A172 (cell line): Measurements from ENCODE around the gene C11orf16. TPM values are rescaled to one million over a fixed set of nuclear protein-coding genes. Genes with fewer than 3 reads are reported as not detected.
A peak's percentile ranks its signal among the peaks of the same experiment; 100 is the strongest.
"Not testable (repeated sequence)": the region's sequence is repeated elsewhere in the genome, so short reads cannot be mapped to it uniquely, and the experiment has no call there.

ENCODE experiments used
- DNase-seq: peaks from one replicate; pipeline ENCODE4 v3.0.0-alpha.2; 2015; ENCODE audit warnings: low spot score
- total RNA-seq: library from RNA; depleted of rRNA; stranded (reverse); fragments of >200 nt; shearing (Covaris generic); gene quantifications from 2 replicates; pipeline ENCODE4 v1.2.3, GENCODE V29; 2014

Gene C11orf16
- total RNA-seq, 1 experiment from 2014 or later = 0.31 TPM

DNA sequence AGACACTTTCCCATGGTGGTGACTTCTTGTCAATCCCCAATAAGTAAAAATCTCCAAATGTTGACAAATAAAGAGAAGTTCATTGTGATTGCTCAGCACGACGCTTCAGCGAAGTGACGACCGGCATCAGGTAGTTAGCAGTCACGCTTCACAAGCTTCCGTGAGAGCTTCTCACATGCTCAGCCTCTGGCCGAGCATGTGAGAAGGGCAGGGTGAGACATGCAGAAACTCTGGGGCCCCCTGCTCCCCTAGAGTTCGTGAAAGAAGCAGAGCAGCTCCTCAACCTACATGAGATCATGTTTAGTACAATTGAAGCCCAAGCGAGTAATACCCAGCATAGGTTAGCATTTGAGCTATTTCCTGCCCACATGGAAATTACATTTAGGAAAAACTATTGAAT is 4.4 kb upstream of the C11orf16 start:
- no peak for DNase-seq

GRCh38 chr11:8935789-8936188 is 3.0 kb upstream of the C11orf16 start:
- not testable (repeated sequence) for DNase-seq

DNA sequence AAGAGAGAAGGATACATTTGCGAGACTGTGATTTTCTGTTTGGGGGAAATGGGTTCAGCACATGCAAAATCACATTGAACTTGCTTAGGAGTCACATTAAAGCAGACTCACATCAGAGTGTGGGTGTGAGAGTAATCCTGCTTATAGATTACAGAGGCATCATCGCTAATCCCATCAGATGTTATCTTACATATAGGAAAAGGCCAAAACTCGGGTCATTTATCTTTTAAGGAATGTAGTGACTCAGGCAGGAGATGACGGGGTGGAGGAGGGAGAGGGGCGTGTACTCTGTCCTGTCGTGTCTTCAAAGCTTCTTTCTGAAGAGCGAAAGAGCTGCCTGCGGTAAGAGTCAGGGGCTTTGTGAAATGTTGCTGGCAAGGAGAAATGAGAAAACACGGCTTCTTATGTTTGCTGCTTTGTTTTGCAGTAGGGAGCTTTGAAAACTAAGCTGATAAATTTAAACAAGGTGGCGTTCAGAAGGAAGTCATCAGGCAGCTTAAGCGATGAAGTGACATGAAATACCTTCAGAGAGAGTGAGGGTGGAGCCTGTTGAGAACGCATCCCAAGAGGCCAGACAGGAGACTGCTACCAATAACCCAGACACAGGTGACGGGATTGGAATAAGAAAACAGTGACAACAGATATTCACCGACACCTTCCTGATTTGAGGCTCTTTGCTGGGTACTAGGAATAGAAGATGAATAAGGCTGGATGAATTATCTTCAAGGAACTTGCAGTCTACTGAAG is 2.2 kb upstream of the C11orf16 start:
- peak; percentile 87 for DNase-seq

- DNase-seq = no peak
These were observed 1.2 kb upstream of the C11orf16 start for GRCh38 chr11:8933931-8934330.

DNA sequence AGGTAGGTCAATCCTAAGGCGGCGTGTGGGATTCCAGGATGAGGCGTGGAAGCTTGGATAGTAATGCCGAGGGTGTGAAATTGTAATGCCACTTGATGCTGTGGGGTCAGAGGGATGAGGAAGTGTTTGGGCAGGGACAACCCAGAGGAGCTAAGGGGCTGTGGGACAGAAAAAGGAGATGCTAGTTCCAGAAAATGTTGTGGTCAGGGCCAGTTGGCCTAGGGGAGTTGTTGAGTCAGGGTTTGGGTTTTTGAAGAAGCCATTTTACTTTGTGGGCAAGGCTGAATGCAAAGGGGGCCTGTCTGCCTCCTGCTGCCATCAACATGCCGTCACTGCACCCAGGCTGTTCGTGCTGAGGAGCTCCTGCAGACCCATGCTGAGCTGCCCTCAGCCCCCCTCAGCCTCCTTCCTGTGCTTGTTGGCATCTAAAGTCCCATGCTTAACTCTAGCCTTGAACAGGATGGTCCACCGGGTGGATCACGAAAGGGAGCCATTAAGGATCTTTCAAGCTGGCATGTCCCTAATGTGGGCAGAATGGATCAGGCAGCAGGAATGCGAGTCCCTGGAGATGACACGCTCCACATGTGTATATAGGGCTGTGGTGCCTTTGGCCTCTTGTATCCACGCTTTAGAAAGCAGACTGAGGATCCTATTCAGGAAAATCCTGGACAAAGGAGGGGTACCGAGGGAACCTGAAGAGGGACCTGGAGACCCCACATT is 2.1 kb downstream of the C11orf16 start:
- DNase-seq = no peak

DNA sequence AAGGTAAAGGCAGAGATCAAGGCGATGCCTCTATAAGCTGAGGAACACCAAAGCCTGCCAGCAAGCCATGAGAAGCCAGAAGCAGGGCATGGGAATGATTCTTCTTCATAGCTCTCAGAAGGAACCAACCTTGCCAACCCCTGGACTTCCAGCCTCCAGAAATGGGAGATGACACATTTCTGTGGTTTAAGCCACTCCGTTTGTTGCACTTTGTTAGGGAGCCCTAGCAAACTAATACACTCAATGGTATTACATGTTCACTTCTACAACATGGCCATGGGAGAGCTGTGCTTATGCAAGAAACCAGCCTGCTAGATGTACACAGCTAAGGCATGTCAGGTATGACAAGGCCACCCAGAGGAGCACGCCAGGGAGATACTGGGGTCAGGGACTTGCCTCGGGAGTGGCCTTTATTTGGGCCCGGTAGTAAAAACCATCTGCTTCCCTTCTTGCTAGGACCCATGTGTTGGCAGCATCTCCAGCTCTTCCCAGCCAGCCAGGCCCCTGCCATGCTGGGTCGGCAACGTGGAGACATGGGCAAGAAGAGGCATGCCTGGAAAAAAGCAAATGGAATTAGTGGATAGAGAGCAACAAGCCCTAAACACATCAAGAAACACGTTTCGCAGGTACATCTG is 3.6 kb downstream of the C11orf16 start:
- no peak for DNase-seq

GRCh38 chr11:8928205-8928604 is 4.5 kb downstream of the C11orf16 start:
- no peak for DNase-seq

DNA sequence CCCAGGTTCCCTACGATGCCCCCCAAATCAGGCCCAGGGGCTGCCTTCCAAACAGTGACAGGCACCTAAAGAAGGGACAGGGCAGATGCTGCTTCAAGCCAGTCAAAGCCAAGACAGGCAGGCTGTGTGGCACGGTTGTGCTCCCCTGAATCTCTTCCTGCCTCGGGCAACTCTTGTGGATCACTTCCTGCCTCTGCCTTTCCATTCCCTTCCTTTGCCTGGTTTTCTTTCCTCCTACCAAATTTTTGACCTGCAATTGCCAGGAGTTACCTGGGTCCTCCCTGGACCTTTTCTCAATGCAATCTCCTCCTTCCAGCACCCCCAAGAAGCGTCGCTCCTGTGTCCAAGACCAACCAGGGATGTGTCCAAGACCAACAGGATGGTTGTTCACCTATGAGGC is 5.5 kb downstream of the C11orf16 start:
- no peak for DNase-seq

GRCh38 chr11:8926236-8926635 is 6.5 kb downstream of the C11orf16 start:
- DNase-seq = no peak

DNA sequence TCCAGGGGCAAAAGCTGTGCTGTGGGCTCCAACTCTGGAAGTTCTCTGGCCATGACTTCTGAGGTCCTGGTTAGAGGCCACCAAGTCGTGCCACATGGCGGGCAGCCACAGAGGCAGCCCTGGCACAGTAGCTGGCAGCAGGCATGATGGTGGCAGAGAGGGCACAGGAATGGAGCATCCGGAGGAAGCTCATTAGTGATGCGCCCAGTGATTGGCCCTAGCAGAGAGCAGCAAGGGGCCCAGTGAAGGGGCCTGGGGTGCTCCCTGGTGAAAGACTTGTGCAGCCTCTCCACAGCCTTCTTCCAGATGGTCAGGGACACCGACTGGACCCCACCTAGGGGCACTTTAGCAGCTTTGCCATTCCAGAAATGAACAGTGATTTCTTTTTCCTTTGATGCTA is 7.0 kb downstream of the C11orf16 start:
- DNase-seq = no peak

- DNase-seq = no peak
These were observed 10.1 kb downstream of the C11orf16 start for GRCh38 chr11:8922691-8923090.

- DNase-seq = peak; percentile 92
These were observed 15.5 kb downstream of the C11orf16 start for GRCh38 chr11:8917157-8917825.

DNA sequence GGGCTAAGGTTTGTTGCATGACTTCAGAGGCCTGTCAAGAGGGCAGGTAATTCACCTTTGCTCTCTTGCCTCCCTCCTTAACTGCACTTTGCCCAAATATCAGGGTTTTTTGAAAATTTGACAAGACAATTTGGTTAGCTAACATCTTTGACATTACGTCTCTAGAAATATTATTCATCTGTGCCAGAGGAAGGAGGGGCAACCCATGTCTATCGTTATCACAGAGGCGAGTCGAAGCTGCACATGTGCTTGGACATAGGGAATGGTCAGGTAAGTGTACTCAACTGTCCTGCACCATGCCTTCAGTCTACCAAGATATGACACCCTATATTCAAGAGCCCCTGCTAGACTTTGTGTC is 18.1 kb downstream of the C11orf16 start:
- no peak for DNase-seq

- peak; percentile 56 for DNase-seq
These were observed 18.6 kb downstream of the C11orf16 start for GRCh38 chr11:8913961-8914660.

- peak; percentile 89 for DNase-seq
These were observed 21.5 kb downstream of the C11orf16 start, which contains the start of gene AKIP1 for GRCh38 chr11:8911029-8911823. Gene AKIP1 (plus strand): TSS chr11:8911189. CDS start chr11:8911450, 261 bp downstream.

GRCh38 chr11:8910649-8911026 is 22.1 kb downstream of the C11orf16 start:
- DNase-seq = no peak

- no peak for DNase-seq
These were observed 24.6 kb downstream of the C11orf16 start for GRCh38 chr11:8908099-8908498.

- DNase-seq = no peak
These were observed 25.6 kb downstream of the C11orf16 start for GRCh38 chr11:8907116-8907515.

GRCh38 chr11:8905528-8906165 is 27.1 kb downstream of the C11orf16 start:
- peak; percentile 82 for DNase-seq

GRCh38 chr11:8899119-8899753 is 33.5 kb downstream of the C11orf16 start:
- DNase-seq = no peak
